A673 (cell line): Measurements from ENCODE around the gene PATE4. TPM values are rescaled to one million over a fixed set of nuclear protein-coding genes. Genes with fewer than 3 reads are reported as not detected.
"Not testable (repeated sequence)": the region's sequence is repeated elsewhere in the genome, so short reads cannot be mapped to it uniquely, and the experiment has no call there.

Experiments
- BruUV-seq: library from RNA; stranded (reverse); fragments of 400-500 nt; replicated peaks from 2 replicates; lab custom pipeline; 2021; lab: Mats Ljungman, UMichigan
- CTCF ChIA-PET: fragments of 300-600 bp; sonication (Branson Sonifier 250); formaldehyde crosslinking; loops from one replicate; lab custom pipeline; 2022; ENCODE audit warnings: antibody characterized with exemption; lab: Charles Lee
- POLR2A ChIA-PET: fragments of 300-600 bp; sonication (Branson Sonifier 250); formaldehyde crosslinking; loops from one replicate; lab custom pipeline; 2022; ENCODE audit warnings: antibody characterized with exemption; ENCODE audit not compliant: low non-redundant PET; lab: Charles Lee
- DNase-seq: peaks from one replicate; pipeline ENCODE4 v3.0.0-alpha.2; 2015; ENCODE audit warnings: low spot score
- H3K27ac ChIP-seq: fragments of 200-600 bp; sonication (generic); 2 replicates; pipeline ENCODE4 v1.5.1; 2016; ENCODE audit warnings: mixed run types, low read depth, mild to moderate bottlenecking, mixed read lengths, antibody characterized with exemption, low read length; ENCODE audit not compliant: poor library complexity, severe bottlenecking
- H3K27me3 ChIP-seq: fragments of 200-600 bp; sonication (generic); replicated peaks from 2 replicates; pipeline ENCODE4 v1.6.1; 2017; ENCODE audit warnings: mixed run types, low read depth, mild to moderate bottlenecking, mixed read lengths, antibody characterized with exemption, low read length; ENCODE audit not compliant: insufficient read depth, poor library complexity
- H3K36me3 ChIP-seq: fragments of 200-600 bp; sonication (generic); 2 replicates; pipeline ENCODE4 v1.6.1; 2016; ENCODE audit warnings: mixed run types, mild to moderate bottlenecking, mixed read lengths, antibody characterized with exemption, low read length; ENCODE audit not compliant: insufficient read depth, poor library complexity, severe bottlenecking
- H3K4me1 ChIP-seq: fragments of 200-600 bp; sonication (generic); 2 replicates; pipeline ENCODE4 v1.6.1; 2017; ENCODE audit warnings: mixed run types, mild to moderate bottlenecking, mixed read lengths, antibody characterized with exemption, low read length; ENCODE audit not compliant: insufficient read depth, poor library complexity, severe bottlenecking
- H3K4me3 ChIP-seq: fragments of 200-600 bp; sonication (generic); 2 replicates; pipeline ENCODE4 v1.5.1; 2016; ENCODE audit warnings: low read depth, mixed run types, mild to moderate bottlenecking, mixed read lengths, low read length; ENCODE audit not compliant: poor library complexity, severe bottlenecking
- H3K9me3 ChIP-seq: fragments of 200-600 bp; sonication (generic); 2 replicates; pipeline ENCODE4 v1.6.1; 2016; ENCODE audit warnings: mixed run types, low read depth, mild to moderate bottlenecking, mixed read lengths, antibody characterized with exemption, low read length; ENCODE audit not compliant: poor library complexity, severe bottlenecking
- CTCF ChIP-seq: fragments of 300-800, 200-600 bp; sonication (generic); conservative IDR thresholded peaks from 2 replicates; pipeline ENCODE4 v1.5.1; 2017; ENCODE audit warnings: low read depth, mild to moderate bottlenecking, antibody characterized with exemption, low read length, moderate library complexity, mixed read lengths
- EZH2 ChIP-seq: fragments of 200-600 bp; sonication (generic); IDR thresholded peaks from 2 replicates; pipeline ENCODE4 v1.6.1; 2017; ENCODE audit warnings: borderline replicate concordance, low read depth, mild to moderate bottlenecking, mixed read lengths, antibody characterized with exemption, low read length; ENCODE audit not compliant: poor library complexity, severe bottlenecking
- intact Hi-C: fragments of 100-400 bp; cut with micrococcal nuclease; formaldehyde crosslinking; loops from one replicate; pipeline ENCODE4 v1.10.0; 2022; ENCODE audit not compliant: unreplicated experiment
- total RNA-seq: library from RNA; stranded (reverse); gene quantifications from 2 replicates; pipeline ENCODE4 v1.2.3, GENCODE V29; 2021

Gene PATE4
- total RNA-seq, 1 experiment from 2014 or later = not detected

DNA sequence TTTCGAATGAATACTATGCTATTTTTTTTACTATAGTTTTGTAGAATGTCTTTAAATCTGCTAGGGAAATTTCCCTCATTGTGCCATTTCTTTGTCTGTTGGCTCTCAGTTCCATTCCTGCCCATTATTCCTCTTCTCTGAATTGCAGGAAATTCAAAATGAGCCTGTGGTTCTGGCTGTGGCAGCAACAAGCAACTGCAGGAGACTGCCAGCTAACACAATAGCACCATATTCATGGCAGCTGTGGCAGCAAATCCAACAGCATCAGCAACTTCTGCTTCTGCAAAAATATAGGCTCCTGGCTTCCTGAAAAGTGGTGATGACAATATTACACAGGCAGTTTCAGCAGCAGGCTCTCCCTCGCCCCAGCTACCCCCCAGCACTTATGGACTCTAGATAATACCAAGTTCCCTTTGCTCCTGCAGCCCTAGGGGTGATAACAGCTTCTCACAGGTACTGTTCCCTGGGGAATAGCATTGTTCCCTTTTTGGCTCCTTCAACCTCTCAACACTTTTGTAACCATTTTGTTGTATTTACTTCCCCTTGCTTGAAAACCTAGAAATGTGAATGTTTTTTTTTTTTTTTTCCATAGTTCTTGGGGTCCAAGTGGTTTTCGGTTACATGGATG is 9.3 kb downstream of the PATE4 start:
- H3K27ac ChIP-seq = no peak overlapping the region
- no peak for DNase-seq
- H3K9me3 ChIP-seq = peaks cover 14% of the 10 kb centered on the region
- ChIA-PET POLR2A (no interaction called here), CTCF (no interaction called here)
- H3K36me3 ChIP-seq = no peaks in the 10 kb centered on the region
- no peaks in the 10 kb centered on the region for H3K27me3 ChIP-seq
- intact Hi-C loops = no loop called here
- TF ChIP-seq EZH2 = no peak
- H3K4me1 ChIP-seq = no peaks in the 10 kb centered on the region
- H3K4me3 ChIP-seq = no peak overlapping the region
- no TSS peak for BruUV-seq

DNA sequence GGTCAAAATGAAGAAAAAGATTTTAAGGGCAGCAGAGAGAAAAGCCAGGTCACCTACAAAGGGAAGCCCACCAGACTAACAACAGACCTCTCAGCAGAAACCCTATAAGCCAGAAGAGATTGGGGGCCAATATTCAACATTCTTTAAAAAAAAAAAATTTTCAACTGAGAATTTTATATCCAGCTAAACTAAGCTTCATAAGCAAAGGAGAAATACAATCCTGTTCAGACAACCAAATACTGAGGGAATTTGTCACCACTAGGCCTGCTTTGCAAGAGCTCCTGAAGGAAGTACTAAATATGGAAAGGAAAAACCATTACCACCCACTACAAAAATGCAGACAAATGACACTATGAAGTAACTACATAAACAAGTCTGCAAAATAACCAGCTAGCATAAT is 13.1 kb downstream of the PATE4 start:
- Histone ChIP-seq H3K4me3 (no peak overlapping the region), H3K27ac (no peak overlapping the region), H3K36me3 (no peaks in the 10 kb centered on the region), H3K9me3 (peaks cover 14% of the 10 kb centered on the region), H3K4me1 (no peaks in the 10 kb centered on the region), H3K27me3 (no peaks in the 10 kb centered on the region)
- intact Hi-C loops = no loop called here
- no peak for TF ChIP-seq CTCF
- TF ChIP-seq EZH2 = no peak
- BruUV-seq = no TSS peak
- ChIA-PET CTCF (no interaction called here), POLR2A (no interaction called here)
- DNase-seq = no peak

DNA sequence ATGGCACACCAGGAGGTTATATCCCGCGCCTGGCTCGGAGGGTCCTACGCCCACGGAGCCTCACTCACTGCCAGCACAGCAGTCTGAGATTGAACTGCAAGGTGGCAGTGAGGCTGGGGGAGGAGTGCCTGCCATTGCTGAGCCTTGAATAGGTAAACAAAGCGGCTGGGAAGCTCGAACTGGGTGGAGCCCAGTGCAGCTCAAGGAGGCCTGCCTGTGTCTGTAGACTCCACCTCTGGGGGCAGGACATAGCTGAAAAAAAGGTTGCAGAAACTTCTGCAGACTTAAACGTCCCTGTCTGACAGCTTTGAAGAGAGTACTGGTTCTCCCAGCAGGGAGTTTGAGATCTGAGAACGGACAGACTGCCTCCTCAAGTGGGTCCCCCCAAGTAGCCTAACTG is 24.6 kb downstream of the PATE4 start:
- BruUV-seq, H3K4me1 ChIP-seq: not testable (repeated sequence)

DNA sequence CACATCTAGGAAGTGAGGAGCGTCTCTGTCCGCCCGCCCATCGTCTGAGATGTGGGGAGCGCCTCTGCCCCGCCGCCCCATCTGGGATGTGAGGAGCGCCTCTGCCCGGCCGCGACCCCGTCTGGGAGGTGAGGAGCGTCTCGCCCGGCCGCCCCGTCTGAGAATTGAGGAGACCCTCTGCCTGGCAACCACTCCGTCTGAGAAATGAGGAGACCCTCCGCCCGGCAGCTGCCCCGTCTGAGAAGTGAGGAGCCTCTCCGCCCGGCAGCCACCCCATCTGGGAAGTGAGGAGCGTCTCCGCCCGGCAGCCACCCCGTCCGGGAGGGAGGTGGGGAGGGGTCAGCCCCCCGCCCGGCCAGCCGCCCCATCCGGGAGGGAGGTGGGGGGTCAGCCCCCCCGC is 29.7 kb downstream of the PATE4 start:
- CTCF ChIA-PET, H3K9me3 ChIP-seq, intact Hi-C loops, H3K36me3 ChIP-seq, H3K27ac ChIP-seq, DNase-seq, H3K4me1 ChIP-seq, H3K4me3 ChIP-seq, H3K27me3 ChIP-seq, POLR2A ChIA-PET, BruUV-seq: not testable (repeated sequence)

More for the DNA sequence above, 24.6 kb downstream of the PATE4 start:
- POLR2A ChIA-PET, CTCF ChIA-PET, H3K27ac ChIP-seq, intact Hi-C loops, H3K36me3 ChIP-seq, H3K9me3 ChIP-seq, H3K27me3 ChIP-seq, H3K4me3 ChIP-seq, DNase-seq: not testable (repeated sequence)

DNA sequence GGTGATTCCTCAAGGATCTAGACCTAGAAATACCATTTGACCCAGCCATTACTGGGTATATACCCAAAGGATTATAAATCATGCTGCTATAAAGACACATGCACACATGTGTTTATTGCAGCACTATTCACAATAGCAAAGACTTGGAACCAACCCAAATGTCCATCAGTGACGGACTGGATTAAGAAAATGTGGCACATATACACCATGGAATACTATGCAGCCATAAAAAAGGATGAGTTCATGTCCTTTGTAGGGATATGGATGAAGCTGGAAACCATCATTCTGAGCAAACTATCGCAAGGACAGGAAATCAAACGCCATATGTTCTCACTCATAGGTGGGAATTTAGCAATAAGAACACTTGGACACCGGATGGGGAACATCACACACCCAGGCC is 32.2 kb downstream of the PATE4 start:
- H3K9me3 ChIP-seq, H3K27me3 ChIP-seq, intact Hi-C loops, H3K4me3 ChIP-seq, DNase-seq, BruUV-seq, H3K36me3 ChIP-seq, H3K4me1 ChIP-seq, POLR2A ChIA-PET, H3K27ac ChIP-seq, CTCF ChIA-PET: not testable (repeated sequence)
